ENCODE results near the gene USO1.
A peak's percentile ranks its signal among the peaks of the same experiment; 100 is the strongest.
"Not testable (repeated sequence)": the region's sequence is repeated elsewhere in the genome, so short reads cannot be mapped to it uniquely, and the experiment has no call there.

USO1 gene

DNA sequence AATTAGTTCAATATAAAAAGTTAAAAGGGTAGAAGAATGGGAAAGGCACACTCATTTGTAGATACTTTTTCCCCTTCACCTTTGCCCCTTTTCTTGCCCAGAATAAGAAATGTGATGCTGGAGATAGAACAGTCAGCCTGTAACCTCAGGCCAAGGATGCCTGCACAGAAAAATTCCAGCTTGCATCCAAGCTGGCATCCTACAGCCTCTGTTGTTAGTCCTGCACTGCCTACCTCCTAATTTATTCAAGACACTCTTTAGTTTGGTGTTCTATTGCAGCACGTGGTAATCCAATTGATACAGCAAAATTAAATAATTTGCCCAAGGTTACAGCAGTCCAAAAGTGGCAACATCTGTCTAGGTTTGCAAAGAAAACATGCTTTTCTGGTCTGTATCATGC lies 9.7 kb upstream of the USO1 start:
- Histone ChIP-seq H3K27ac (no peak overlapping the region; the same call in 1 of the 2 replicates), H3K4me3 (no peak overlapping the region), H4K20me1 (no peaks in the 10 kb centered on the region), H3K36me3 (peaks cover 26% of the 10 kb centered on the region), H3K9me3 (0 out of 2 replicates have a peak, but pooled peaks cover under 1% of the 10 kb centered on the region), H3K4me1 (peaks cover 30% of the 10 kb centered on the region), H3K9ac (peak overlapping the region; percentile 42; the same call in 1 of the 2 replicates), H3K27me3 (no peaks in the 10 kb centered on the region), H3K4me2 (peak overlapping the region; percentile 61)
- TF ChIP-seq Cebpa-rat (IDR thresholded peaks at IDR 0.05) = no peak

- H3K4me2 ChIP-seq = peak overlapping the region; percentile 61
- H3K9ac ChIP-seq = peak overlapping the region; percentile 42; the same call in 1 of the 2 replicates
- H3K4me1 ChIP-seq = peaks cover 25% of the 10 kb centered on the region
These were observed 9.1 kb upstream of the USO1 start for GRCh38 chr4:75715105-75715799.

GRCh38 chr4:75716054-75716453 lies 8.3 kb upstream of the USO1 start:
- H3K27ac ChIP-seq, H3K9ac ChIP-seq, H3K27me3 ChIP-seq, H3K9me3 ChIP-seq, H3K4me3 ChIP-seq, H4K20me1 ChIP-seq: not testable (repeated sequence)
- Histone ChIP-seq H3K4me2 (peak overlapping the region; percentile 61; the same call in 1 of the 2 replicates), H3K4me1 (peaks cover 19% of the 10 kb centered on the region), H3K36me3 (peaks cover 33% of the 10 kb centered on the region)

More at GRCh38 chr4:75715105-75715799, 9.1 kb upstream of the USO1 start:
- no peaks in the 10 kb centered on the region for H4K20me1 ChIP-seq
- H3K4me3 ChIP-seq = no peak overlapping the region
- TF ChIP-seq Cebpa-rat (IDR thresholded peaks at IDR 0.05) = no peak
- H3K27ac ChIP-seq = peak overlapping the region; percentile 28
- no peaks in the 10 kb centered on the region for H3K27me3 ChIP-seq
- H3K9me3 ChIP-seq = 0 out of 2 replicates have a peak, but pooled peaks cover 5% of the 10 kb centered on the region
- peaks cover 31% of the 10 kb centered on the region for H3K36me3 ChIP-seq

DNA sequence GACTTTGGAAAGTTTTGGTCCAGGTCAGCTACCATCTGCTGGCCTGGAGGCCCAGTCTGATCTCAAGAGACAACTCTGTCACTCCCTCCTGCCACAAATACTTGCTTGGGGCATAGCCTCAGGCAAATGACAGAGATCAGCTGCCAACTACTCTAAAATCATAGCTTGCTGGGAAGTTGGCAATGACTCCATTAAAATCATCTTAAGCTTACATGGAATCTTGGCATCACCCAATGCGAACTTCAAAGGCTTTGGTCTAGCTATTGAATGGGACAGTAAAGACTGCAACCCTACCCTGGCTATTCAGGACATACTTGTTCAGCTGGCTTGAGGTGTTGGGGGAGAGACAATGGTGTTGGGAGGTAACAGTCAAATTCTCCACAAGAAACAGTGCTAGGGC lies 7.0 kb upstream of the USO1 start:
- Histone ChIP-seq H3K36me3 (peaks cover 33% of the 10 kb centered on the region), H3K27ac (no peak overlapping the region), H3K9ac (no peak overlapping the region), H3K4me2 (no peak overlapping the region), H4K20me1 (no peaks in the 10 kb centered on the region), H3K9me3 (0 out of 2 replicates have a peak, but pooled peaks cover 5% of the 10 kb centered on the region), H3K4me1 (peaks cover 25% of the 10 kb centered on the region), H3K4me3 (no peak overlapping the region), H3K27me3 (no peaks in the 10 kb centered on the region)
- TF ChIP-seq Cebpa-rat (IDR thresholded peaks at IDR 0.05) = no peak

GRCh38 chr4:75718529-75718928 lies 5.8 kb upstream of the USO1 start:
- no peak overlapping the region for H3K9ac ChIP-seq
- peaks cover 37% of the 10 kb centered on the region for H3K4me1 ChIP-seq
- no peak overlapping the region for H3K27ac ChIP-seq
- H3K9me3 ChIP-seq = 0 out of 2 replicates have a peak, but pooled peaks cover 5% of the 10 kb centered on the region
- no peak overlapping the region for H3K4me2 ChIP-seq
- H4K20me1 ChIP-seq = no peaks in the 10 kb centered on the region
- H3K4me3 ChIP-seq = no peak overlapping the region
- H3K27me3 ChIP-seq = no peaks in the 10 kb centered on the region
- TF ChIP-seq Cebpa-rat (IDR thresholded peaks at IDR 0.05) = no peak
- H3K36me3 ChIP-seq = peaks cover 33% of the 10 kb centered on the region

- H4K20me1 ChIP-seq = peaks cover 17% of the 10 kb centered on the region
- peak overlapping the region; percentile 87 for H3K4me2 ChIP-seq
- no peak overlapping the region for H3K4me3 ChIP-seq
- no peak overlapping the region for H3K27ac ChIP-seq
- TF ChIP-seq Cebpa-rat (IDR thresholded peaks at IDR 0.05) = no peak
- 0 out of 2 replicates have a peak, but pooled peaks cover 5% of the 10 kb centered on the region for H3K9me3 ChIP-seq
- H3K36me3 ChIP-seq = peaks cover 23% of the 10 kb centered on the region
- peaks cover 41% of the 10 kb centered on the region for H3K4me1 ChIP-seq
- H3K27me3 ChIP-seq = no peaks in the 10 kb centered on the region
- H3K9ac ChIP-seq = peak overlapping the region; percentile 3; the same call in 1 of the 2 replicates
These were observed 2.0 kb upstream of the USO1 start for GRCh38 chr4:75722417-75722816.

DNA sequence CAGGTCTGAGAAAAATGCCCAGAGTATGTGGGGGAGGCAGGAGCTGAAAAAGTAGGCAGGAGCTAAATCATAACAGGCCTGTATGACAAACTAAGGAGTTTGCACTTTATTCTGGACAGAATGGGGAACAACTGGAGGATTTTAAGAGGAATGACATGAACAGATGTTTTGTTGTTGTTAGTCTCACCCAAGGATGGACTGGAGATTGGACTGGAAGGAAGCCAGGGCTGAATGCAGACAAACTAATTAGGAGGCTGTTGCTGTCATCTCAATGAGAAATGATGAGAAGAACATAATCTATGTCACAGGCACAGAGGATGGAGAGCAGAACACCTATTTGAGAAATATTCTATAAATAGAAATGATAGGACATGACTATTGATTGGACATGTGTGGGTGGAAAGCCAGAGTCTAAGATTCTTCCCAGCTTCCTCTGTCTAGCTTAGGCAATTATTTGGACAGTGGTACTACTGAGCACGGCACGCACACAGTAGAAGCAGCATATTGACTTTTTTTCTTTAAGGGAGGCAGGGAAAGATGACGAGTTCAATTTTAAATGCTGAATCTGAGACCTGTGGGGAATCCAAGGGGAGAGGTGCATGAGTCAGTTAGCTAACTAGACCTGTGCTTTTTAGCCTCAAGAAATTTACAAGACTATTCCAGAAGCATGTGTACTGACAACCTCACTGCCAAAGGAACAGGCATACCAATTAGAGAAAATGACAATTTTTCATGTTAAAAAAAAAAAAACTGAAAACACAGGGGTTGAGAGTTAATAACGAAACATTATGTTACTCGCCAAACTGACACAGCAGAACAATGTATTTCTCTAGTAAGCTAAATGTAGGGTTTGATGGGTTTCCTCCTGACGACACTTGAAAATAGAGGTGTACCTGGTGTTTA lies 963 bp upstream of the USO1 start:
- Histone ChIP-seq H3K27me3 (no peaks in the 10 kb centered on the region), H3K4me2 (peak overlapping the region; percentile 87), H3K27ac (peak overlapping the region; percentile 90), H4K20me1 (peaks cover 21% of the 10 kb centered on the region), H3K4me3 (peak overlapping the region; percentile 86), H3K36me3 (peaks cover 17% of the 10 kb centered on the region), H3K9me3 (0 out of 2 replicates have a peak, but pooled peaks cover 5% of the 10 kb centered on the region), H3K9ac (peak overlapping the region; percentile 89), H3K4me1 (peaks cover 50% of the 10 kb centered on the region)
- TF ChIP-seq Cebpa-rat (IDR thresholded peaks at IDR 0.05) = no peak

GRCh38 chr4:75724867-75725724 lies 719 bp downstream of the USO1 start:
- H3K27ac ChIP-seq = peak overlapping the region; percentile 86
- TF ChIP-seq Cebpa-rat (IDR thresholded peaks at IDR 0.05) = no peak
- no peaks in the 10 kb centered on the region for H3K27me3 ChIP-seq
- peak overlapping the region; percentile 89 for H3K9ac ChIP-seq
- peak overlapping the region; percentile 83 for H3K4me2 ChIP-seq
- peaks cover 10% of the 10 kb centered on the region for H3K36me3 ChIP-seq
- H3K4me3 ChIP-seq = peak overlapping the region; percentile 86
- H3K9me3 ChIP-seq = 0 out of 2 replicates have a peak, but pooled peaks cover under 1% of the 10 kb centered on the region
- H3K4me1 ChIP-seq = peaks cover 57% of the 10 kb centered on the region
- peaks cover 27% of the 10 kb centered on the region for H4K20me1 ChIP-seq

DNA sequence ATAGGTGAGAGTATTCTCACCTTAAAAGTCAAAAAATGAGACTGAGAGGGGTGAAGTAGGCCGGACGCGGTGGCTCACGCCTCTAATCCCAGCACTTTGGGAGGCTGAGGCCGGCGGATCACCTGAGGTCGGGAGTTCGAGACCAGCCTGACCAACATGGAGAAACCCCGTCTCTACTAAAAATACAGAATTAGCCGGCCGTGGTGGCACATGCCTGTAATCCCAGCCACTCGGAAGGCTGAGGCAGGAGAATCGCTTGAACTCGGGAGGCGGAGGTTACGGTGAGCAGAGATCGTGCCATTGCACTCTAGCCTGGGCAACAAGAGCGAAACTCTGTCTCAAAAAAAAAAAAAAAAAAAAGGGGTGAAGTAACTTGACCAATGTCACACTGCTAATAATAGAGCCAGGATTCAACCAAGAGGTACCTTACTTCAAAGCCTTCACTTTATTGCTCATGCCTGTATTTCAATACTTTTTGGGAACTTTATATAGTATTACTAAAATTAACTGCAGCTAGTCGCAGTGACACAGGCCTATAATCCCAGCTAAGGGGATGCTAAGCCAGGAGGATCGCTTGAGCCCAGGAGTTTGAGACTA lies 1.7 kb downstream of the USO1 start:
- H3K27ac ChIP-seq, H3K9me3 ChIP-seq, H3K27me3 ChIP-seq, H3K36me3 ChIP-seq: not testable (repeated sequence)
- Histone ChIP-seq H3K4me2 (peak overlapping the region; percentile 83), H3K4me3 (peak overlapping the region; percentile 86), H3K4me1 (peaks cover 57% of the 10 kb centered on the region), H4K20me1 (peaks cover 27% of the 10 kb centered on the region), H3K9ac (peak overlapping the region; percentile 89)
